Hindlimb muscle (tissue), 1 donor: ENCODE results near the gene JOSD2. TPM values are rescaled to one million over a fixed set of nuclear protein-coding genes. Genes with fewer than 3 reads are reported as not detected.
A peak's percentile ranks its signal among the peaks of the same experiment; 100 is the strongest.

Experiments used
- DNase-seq: peaks from one replicate; pipeline ENCODE4 v3.0.0-alpha.2; 2013
- polyA plus RNA-seq: library from polyadenylated mRNA; unstranded; fragments of 120-200 nt; gene quantifications from one replicate; pipeline ENCODE4 v1.2.1, GENCODE V29; 2013; ENCODE audit not compliant: insufficient read length

The JOSD2 gene
- polyA plus RNA-seq, 1 donor, result 28.5 TPM

GRCh38 chr19:50493171-50493570 lies 17.8 kb downstream of the JOSD2 start:
- no peak for DNase-seq

- no peak for DNase-seq
Measured at GRCh38 chr19:50492303-50493052, 18.5 kb downstream of the JOSD2 start.

- DNase-seq, result peak; percentile 64
Measured at GRCh38 chr19:50490991-50491472, 20.0 kb downstream of the JOSD2 start.

GRCh38 chr19:50490411-50490811 lies 20.6 kb downstream of the JOSD2 start:
- DNase-seq, result no peak

DNA sequence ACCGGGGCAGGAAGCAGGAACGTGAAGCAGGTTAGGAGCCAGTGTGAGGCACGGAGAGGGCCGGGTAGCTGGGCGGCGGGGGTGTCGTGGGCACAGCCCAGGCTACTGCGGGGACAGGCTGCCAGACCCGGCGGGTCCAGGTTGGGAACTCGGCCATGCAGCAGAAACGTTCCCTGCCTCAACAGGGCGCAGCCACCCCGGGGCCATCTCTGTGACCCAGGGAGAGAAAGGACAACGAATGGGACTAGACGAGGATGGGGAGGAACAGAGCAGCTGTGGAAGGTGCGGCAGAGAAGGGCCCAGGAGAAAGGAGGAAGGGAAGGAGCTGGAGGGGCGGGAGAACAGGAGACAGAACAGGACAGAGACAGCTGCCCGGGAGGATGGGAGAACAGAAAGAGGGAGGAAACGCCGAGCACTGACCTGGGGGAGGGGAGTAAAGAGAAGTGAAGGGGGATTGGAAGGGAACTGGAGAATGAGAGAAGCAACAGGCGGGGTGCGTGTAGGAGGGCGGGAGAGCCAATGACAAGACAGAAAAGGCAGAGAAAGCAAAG lies 21.5 kb downstream of the JOSD2 start:
- DNase-seq, result no peak

DNA sequence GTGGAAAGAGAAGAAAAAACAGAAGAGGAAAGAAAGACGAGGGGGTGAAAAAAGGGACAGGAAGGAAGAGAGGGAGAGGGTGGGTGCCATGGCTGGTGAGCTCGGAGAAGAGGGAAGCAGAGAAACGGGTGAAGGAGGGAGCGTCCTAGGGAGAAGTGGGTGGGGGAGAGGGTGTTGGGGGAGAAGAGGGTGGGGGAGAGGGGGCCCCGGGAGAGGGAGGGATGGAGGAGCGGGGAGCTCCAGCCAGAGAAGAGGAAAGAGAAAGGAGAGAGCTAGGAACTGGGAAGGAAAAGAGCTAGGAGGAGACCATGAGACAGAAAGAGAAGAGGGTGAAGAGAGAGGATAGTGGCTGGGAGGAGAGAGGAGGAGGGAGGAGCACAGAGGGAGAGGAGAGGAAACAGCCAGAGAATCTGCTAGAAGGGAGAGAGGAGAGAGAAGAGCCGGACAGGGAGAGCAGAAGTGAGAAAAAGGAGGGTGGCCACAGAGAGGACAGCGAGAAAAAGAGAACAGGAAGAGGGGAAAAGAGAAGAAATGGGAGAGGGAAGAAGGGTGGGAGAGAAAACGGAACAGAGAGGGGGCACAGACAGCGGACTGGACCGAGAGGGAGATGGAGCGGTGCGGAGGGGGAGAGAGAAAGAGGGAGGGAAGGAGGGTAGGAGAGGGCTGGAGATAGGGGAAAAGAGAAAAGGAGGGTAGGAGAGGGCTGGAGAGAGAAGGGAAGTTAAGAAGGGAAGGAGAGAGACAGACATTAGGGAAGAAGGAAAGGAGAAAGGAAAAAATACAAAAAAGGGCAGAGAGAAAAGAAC lies 22.4 kb downstream of the JOSD2 start:
- DNase-seq, result no peak

GRCh38 chr19:50486823-50487515 lies 24.0 kb downstream of the JOSD2 start:
- no peak for DNase-seq

GRCh38 chr19:50485284-50485955 lies 25.6 kb downstream of the JOSD2 start:
- DNase-seq, result no peak

DNA sequence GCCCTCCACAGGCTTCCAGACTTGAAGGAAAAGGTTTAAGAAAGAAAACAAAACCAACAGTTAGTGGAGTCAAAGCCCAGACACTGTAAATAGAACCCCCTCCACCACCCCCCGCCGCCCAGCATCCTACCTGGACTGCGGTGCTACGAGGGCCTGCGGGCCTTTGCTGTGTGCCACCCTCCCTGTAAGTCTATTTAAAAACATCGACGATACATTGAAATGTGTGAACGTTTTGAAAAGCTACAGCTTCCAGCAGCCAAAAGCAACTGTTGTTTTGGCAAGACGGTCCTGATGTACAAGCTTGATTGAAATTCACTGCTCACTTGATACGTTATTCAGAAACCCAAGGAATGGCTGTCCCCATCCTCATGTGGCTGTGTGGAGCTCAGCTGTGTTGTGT lies 28.1 kb downstream of the JOSD2 start:
- no peak for DNase-seq

DNA sequence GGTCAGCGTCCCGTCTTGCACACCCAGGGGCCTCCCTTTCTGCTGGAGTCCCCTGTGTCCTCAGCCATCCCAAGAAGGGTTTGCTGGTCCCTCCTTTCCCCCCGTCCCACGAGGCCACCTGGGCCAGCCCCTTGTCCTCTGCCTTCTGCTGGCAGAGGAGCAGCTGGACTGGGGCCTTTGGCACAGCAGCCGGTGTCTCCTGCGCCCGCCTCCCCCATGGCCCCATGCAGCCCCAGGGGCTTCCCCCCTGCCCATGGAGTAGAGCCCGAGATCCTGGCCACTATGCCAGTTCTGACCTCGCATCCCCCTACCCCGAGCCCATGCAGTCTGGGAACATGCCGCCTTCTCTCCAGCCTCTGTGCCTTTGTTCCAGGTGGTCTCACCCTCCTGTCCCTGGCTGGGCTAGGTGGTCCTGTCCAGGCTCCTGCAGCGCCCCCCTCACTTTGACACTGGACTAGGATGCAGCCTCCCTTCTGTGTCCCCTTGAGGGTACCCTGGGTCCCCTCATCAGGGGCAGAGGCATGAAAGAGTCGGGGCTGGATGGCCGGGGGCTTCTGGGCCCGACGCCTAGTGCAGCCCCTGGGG lies 28.6 kb downstream of the JOSD2 start:
- no peak for DNase-seq

GRCh38 chr19:50481351-50482149 lies 29.4 kb downstream of the JOSD2 start:
- DNase-seq, result no peak

DNA sequence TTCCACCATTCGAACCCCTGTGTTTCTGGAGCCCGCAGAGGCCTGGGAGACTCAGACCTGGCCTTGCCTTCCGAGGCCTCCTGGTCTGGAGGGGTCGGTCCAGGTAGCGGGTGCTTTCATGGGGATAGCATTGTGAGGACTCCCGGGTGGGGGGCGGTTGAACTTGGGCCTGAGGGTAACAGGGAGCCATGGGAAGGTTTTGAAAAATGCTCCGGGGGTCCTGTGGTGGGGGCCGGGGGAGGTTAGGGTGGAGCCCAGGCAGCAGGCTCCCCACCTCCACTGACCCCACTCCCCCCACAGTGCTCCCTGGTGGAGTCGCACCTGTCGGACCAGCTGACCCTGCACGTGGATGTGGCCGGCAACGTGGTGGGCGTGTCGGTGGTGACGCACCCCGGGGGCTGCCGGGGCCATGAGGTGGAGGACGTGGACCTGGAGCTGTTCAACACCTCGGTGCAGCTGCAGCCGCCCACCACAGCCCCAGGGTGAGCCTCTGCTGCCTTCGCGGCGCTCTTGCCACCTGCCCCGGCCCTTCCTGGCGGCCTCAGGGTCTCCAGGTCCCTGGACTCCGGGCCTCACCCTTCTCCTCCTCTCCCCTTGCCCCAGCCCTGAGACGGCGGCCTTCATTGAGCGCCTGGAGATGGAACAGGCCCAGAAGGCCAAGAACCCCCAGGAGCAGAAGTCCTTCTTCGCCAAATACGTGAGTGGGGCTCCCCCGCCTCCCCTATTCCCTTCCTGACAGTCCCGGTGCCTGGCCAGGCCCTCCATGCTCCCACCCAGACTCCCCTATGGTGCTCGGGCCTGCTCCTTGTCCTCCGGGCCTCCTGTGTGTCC lies 30.5 kb downstream of the JOSD2 start:
- no peak for DNase-seq

DNA sequence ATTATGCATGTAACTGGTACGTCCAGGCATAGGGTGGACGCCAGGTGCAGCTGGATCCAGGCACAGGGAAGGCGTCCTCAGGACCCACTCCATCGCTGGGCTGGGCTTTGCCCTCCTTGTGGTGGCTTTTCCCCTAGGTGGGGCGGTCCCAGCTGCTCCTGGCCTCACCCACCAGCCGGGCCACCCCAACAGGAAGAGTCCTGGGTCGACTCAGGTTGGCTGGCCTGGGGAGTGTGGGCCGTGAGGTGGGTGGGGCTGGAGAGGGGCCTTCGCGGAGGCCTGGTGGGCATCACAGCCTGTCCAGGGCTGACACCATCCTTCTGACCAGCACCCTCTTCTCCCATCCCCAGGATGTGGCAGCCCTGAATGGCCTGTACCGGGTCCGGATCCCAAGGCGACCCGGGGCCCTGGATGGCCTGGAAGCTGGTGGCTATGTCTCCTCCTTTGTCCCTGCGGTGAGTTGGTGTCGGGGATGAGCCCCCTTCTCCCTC lies 31.2 kb downstream of the JOSD2 start:
- no peak for DNase-seq

GRCh38 chr19:50478901-50479715 lies 31.9 kb downstream of the JOSD2 start:
- no peak for DNase-seq

- DNase-seq, result no peak
Measured at GRCh38 chr19:50477751-50478515, 33.1 kb downstream of the JOSD2 start.

- DNase-seq, result no peak
Measured at GRCh38 chr19:50476907-50477238, 34.1 kb downstream of the JOSD2 start.

DNA sequence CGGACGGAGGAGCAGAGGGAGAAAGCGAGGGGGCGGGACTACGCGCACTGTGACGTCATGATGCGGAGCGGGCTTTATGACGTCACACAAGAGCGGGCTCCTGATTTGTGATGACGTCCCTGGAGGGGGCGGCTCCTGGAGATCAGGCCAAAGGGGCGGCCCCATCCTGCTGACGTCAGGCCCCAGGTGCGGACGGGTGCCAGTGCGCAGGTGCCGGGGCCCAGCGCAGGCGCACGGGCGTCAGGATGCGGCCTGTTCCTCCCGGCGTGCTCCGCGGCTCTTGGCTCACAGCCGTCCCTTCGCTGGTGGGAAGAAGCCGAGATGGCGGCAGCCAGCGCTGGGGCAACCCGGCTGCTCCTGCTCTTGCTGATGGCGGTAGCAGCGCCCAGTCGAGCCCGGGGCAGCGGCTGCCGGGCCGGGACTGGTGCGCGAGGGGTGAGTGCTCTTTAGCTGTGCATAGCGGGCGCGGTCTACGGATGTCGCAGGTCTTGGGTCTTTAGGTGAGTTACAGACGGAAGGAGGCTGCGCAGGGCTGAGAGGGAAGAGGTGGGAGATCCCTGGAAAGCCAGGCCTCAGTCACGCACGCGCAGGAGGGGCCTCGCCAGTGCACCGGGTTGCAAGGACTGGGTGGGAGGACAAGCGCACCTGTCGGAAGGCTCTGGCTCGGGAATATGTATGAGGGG lies 34.6 kb downstream of the JOSD2 start, which contains the start of the genes EMC10 and GARIN5A:
TSS of gene EMC10 (plus strand) at position 284 of the 683 bp plus-strand sequence. CDS start at position 322, 38 bp downstream.
TSS of gene GARIN5A (minus strand) at position 625 of the 683 bp plus-strand sequence. CDS start at position 165, 460 bp downstream.
- peak; percentile 95 for DNase-seq
